ENCODE measurements around the gene PRRG2.

Gene PRRG2

DNA sequence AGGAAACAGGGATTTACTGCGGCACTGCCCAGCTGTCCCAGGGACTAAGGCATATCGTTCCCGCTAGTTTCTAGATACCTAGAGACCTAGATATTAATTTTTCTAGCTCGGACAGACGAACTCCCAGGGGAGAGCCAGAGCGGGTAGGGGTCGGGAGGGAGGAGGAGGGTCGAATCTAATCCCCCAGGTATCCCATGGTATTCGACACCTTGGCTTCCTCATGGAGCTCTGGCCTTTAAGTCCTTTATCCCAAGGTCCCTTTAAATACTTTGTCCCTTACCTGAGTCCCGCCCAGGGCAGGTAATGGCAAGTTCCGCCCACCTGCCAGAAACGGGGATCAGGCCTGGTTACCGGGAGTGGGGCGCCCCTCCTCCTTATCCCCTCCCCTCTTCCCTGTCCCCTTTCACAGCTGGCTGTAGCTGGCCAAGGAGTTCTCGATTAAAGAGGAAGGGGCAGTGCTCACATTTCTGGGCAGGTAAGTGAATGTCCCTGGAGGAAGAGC is at the start of gene PRRG2:
Gene PRRG2, plus strand, starts transcription at position 310 of the 502 bp plus-strand sequence. CDS start 1,904 bp downstream, outside the sequence.
- DNase-seq (ENCODE audit: low read depth): no peak
- H3K4me3 ChIP-seq (ENCODE audit: low read depth, low read length): peak within 1 kb of the TSS; percentile 87
- no peak for TF ChIP-seq CTCF (IDR thresholded peaks at IDR 0.05; ENCODE audit: control insufficient read depth, extremely low read depth, insufficient read depth)

DNA sequence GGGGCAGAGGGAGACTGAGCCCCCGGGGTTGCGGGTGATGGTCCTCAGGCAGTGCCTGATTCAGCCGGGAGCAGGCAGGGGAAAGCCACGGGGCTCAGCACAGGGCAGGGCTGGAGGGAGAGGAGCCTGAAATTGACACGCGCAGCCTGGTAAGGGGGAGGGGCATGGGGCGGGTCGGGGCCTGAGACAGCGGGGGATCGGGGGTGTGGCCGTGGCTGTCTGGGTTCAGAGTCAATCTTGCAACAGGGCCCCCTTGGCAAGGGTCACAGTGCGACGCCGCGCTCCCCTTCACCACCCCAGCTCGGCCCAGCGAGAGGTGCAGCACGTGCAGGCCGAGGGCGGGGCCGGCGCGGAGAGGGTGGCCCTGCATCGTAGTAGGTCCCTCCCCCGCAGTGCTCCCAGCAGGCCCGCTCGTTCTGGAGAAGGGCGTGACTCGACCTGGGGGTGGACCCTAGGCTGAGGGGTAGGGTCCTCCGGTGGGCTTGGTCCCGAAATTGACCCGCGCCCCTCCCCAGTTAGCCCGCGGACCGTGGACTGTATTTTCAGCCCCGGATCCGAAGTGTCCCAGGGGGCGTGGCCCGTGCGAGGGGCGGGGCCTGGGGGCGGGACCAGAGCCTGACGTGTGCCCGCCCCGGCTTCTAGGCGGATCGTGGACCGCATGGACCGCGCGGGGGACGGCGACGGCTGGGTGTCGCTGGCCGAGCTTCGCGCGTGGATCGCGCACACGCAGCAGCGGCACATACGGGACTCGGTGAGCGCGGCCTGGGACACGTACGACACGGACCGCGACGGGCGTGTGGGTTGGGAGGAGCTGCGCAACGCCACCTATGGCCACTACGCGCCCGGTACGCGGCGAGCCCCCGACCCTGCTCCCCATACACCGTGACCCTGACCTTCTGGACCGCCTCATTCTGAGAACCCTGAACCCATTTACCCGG is 47.3 kb upstream of the PRRG2 start:
- DNase-seq (ENCODE audit: low read depth): no peak
- H3K4me3 ChIP-seq (ENCODE audit: low read depth, low read length): peak overlapping the region; percentile 62
- peak; percentile 39 for TF ChIP-seq CTCF (IDR thresholded peaks at IDR 0.05; ENCODE audit: control insufficient read depth, extremely low read depth, insufficient read depth)

- H3K4me3 ChIP-seq (ENCODE audit: low read depth, low read length): peak overlapping the region; percentile 62
- TF ChIP-seq CTCF (IDR thresholded peaks at IDR 0.05; ENCODE audit: control insufficient read depth, extremely low read depth, insufficient read depth): no peak
- DNase-seq (ENCODE audit: low read depth): no peak
These were observed 46.3 kb upstream of the PRRG2 start for GRCh38 chr19:49534632-49535385.

DNA sequence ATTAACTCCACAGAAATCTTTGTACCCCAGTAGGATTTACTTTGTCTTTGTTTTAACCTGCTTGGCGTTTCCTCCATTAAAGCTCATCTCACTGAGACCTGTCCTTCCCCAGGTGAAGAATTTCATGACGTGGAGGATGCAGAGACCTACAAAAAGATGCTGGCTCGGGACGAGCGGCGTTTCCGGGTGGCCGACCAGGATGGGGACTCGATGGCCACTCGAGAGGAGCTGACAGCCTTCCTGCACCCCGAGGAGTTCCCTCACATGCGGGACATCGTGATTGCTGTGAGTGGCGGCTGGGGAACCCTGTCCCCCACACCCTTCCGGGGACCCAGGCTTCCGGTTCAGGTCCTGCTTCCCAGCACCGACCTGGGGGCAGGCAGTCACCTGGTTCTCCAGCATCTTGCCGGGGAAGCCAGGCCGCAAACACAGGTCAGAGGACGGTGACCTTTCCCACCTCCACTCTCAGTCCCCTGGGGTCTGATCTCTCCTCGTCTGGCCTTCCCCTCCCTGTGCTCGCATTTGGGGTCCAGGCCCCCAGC is 44.1 kb upstream of the PRRG2 start:
- no peak overlapping the region for H3K4me3 ChIP-seq (ENCODE audit: low read depth, low read length)
- no peak for TF ChIP-seq CTCF (IDR thresholded peaks at IDR 0.05; ENCODE audit: control insufficient read depth, extremely low read depth, insufficient read depth)
- DNase-seq (ENCODE audit: low read depth): no peak

DNA sequence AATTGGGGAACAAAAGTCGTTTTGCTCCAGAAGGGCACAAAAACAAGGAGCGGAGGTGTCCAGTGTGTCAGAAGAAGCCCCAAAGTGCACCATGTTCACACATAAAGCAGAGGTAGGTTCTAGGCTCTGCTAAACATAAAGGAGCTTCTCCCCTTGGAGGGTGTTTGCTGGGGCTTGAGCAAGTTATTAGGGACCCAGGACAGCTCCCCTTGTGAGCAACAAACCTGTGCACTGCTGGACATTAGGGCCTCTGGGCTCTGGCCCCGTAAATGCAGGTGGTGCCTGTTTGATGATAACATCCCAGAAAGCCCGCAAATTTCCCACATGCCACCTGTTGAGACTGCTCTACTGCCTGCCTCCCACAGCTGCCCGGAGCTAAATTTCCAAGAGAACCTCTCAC is 42.5 kb upstream of the PRRG2 start:
- no peak for DNase-seq (ENCODE audit: low read depth)

More for the DNA sequence above, 42.5 kb upstream of the PRRG2 start:
- no peak overlapping the region for H3K4me3 ChIP-seq (ENCODE audit: low read depth, low read length)
- TF ChIP-seq CTCF (IDR thresholded peaks at IDR 0.05; ENCODE audit: control insufficient read depth, extremely low read depth, insufficient read depth): no peak

Data from LNCaP clone FGC (cell line).